Prostate gland (tissue), 2 donors: ENCODE data around the gene RBP3. TPM values are rescaled to one million over a fixed set of nuclear protein-coding genes. Genes with fewer than 3 reads are reported as not detected.

Experiments used
- DNase-seq: peaks from one replicate; pipeline ENCODE4 v3.0.0-alpha.2; 2019; ENCODE audit warnings: low spot score
- H3K27ac ChIP-seq, 2 donors: fragments of 200-600 bp; sonication (generic); 2 replicates each; pipeline ENCODE4 v1.5.1; 2017 to 2019
- H3K27me3 ChIP-seq: fragments of 200-600 bp; sonication (generic); replicated peaks from 2 replicates; pipeline ENCODE4 v1.5.1; 2019; ENCODE audit not compliant: insufficient read depth
- H3K36me3 ChIP-seq, 2 donors: fragments of 200-600 bp; sonication (generic); 1 replicate in 1 of 2; 2 replicates in 1 of 2; pipeline versions ENCODE4 v1.5.1 to v1.8.1; 2017 to 2019
- H3K4me1 ChIP-seq: fragments of 200-600 bp; sonication (generic); replicated peaks from 2 replicates; pipeline ENCODE4 v1.5.1; 2019
- H3K4me3 ChIP-seq, 2 donors: fragments of 200-600 bp; sonication (generic); 2 replicates each; pipeline ENCODE4 v1.5.1; 2017 to 2019
- H3K9me3 ChIP-seq: fragments of 200-600 bp; sonication (generic); 2 replicates; pipeline ENCODE4 v1.5.1; 2017
- CTCF ChIP-seq, 4 experiments: fragments of 200-600 bp in 2 of 4; fragments of 450-650 bp in 2 of 4; sonication (generic) in 2 of 4; IDR thresholded peaks; 1 replicate in 3 of 4; 2 replicates in 1 of 4; pipeline ENCODE4 v1.5.1; 2016 to 2019; ENCODE audit warnings: antibody characterized with exemption in 4 of 4, mild to moderate bottlenecking in 2 of 4, moderate library complexity in 2 of 4
- POLR2A ChIP-seq: fragments of 450-650 bp; IDR thresholded peaks from one replicate; pipeline ENCODE4 v1.6.1; 2016; ENCODE audit warnings: antibody characterized with exemption, mild to moderate bottlenecking
- POLR2AphosphoS5 ChIP-seq: sonication (generic); formaldehyde crosslinking; IDR thresholded peaks from one replicate; pipeline ENCODE4 v1.6.1; 2017; ENCODE audit warnings: antibody characterized with exemption
- WGBS: methylation state at CpG from one replicate; pipeline ENCODE4 v1.1.5; 2018; 5-methylcytosine and 5-hydroxymethylcytosine counted together
- intact Hi-C: fragments of 100-400 bp; cut with DNase I; formaldehyde crosslinking; loops from one replicate; pipeline ENCODE4 v1.14.2; 2022
- total RNA-seq, 2 donors: library from RNA; depleted of rRNA; stranded (reverse); fragments of >200 nt; gene quantifications; one replicate each; pipeline ENCODE4 v1.1.0, GENCODE V29; 2016

Gene RBP3
- total RNA-seq, 2 donors from 2014 or later, result not detected

DNA sequence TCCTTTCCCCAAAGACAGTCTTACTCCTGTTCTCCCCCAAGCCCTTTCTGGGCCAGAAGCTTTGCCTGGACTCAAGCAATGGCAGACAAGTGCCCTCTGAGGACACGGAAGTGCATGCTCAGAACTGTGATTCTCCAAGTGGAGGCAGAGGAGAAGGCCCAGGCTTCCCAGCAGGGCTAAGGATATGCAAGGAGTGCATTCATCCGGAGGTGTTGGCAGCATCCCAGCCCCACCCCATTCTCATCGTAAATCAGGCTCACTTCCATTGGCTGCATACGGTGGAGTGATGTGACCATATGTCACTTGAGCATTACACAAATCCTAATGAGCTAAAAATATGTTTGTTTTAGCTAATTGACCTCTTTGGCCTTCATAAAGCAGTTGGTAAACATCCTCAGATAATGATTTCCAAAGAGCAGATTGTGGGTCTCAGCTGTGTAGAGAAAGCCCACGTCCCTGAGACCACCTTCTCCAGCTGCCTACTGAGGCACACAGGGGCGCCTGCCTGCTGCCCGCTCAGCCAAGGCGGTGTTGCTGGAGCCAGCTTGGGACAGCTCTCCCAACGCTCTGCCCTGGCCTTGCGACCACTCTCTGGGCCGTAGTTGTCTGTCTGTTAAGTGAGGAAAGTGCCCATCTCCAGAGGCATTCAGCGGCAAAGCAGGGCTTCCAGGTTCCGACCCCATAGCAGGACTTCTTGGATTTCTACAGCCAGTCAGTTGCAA is 1.4 kb upstream of the RBP3 start:
- no peak overlapping the region for H3K4me3 ChIP-seq
- H3K4me1 ChIP-seq, result no peaks in the 10 kb centered on the region
- no peak for DNase-seq
- no peak overlapping the region for H3K27ac ChIP-seq
- TF ChIP-seq CTCF (IDR thresholded peaks at IDR 0.05) (no peak), POLR2A (no peak), POLR2AphosphoS5 (no peak)
- intact Hi-C loops, result no loop called here
- no peaks in the 10 kb centered on the region for H3K27me3 ChIP-seq
- no peaks in the 10 kb centered on the region for H3K9me3 ChIP-seq
- no peaks in the 10 kb centered on the region for H3K36me3 ChIP-seq
- 74% methylated on average over 13 of the region's 13 CpGs for WGBS

GRCh38 chr10:47347303-47347675 is 874 bp upstream of the RBP3 start:
- Histone ChIP-seq H3K27ac (no peak overlapping the region), H3K27me3 (no peaks in the 10 kb centered on the region), H3K36me3 (no peaks in the 10 kb centered on the region), H3K4me1 (no peaks in the 10 kb centered on the region), H3K4me3 (no peak overlapping the region), H3K9me3 (no peaks in the 10 kb centered on the region)
- no peak for DNase-seq
- intact Hi-C loops, result no loop called here
- WGBS, result 70% methylated on average over 4 of the region's 4 CpGs
- no peak for TF ChIP-seq POLR2A
- no peak for TF ChIP-seq CTCF (IDR thresholded peaks at IDR 0.05)
- TF ChIP-seq POLR2AphosphoS5, result no peak

DNA sequence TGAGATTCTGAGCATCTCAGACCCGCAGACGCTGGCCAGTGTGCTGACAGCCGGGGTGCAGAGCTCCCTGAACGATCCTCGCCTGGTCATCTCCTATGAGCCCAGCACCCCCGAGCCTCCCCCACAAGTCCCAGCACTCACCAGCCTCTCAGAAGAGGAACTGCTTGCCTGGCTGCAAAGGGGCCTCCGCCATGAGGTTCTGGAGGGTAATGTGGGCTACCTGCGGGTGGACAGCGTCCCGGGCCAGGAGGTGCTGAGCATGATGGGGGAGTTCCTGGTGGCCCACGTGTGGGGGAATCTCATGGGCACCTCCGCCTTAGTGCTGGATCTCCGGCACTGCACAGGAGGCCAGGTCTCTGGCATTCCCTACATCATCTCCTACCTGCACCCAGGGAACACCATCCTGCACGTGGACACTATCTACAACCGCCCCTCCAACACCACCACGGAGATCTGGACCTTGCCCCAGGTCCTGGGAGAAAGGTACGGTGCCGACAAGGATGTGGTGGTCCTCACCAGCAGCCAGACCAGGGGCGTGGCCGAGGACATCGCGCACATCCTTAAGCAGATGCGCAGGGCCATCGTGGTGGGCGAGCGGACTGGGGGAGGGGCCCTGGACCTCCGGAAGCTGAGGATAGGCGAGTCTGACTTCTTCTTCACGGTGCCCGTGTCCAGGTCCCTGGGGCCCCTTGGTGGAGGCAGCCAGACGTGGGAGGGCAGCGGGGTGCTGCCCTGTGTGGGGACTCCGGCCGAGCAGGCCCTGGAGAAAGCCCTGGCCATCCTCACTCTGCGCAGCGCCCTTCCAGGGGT is 703 bp downstream of the RBP3 start:
- 91% methylated on average over 33 of the region's 36 CpGs for WGBS
- intact Hi-C loops, result no loop called here
- DNase-seq, result no peak

DNA sequence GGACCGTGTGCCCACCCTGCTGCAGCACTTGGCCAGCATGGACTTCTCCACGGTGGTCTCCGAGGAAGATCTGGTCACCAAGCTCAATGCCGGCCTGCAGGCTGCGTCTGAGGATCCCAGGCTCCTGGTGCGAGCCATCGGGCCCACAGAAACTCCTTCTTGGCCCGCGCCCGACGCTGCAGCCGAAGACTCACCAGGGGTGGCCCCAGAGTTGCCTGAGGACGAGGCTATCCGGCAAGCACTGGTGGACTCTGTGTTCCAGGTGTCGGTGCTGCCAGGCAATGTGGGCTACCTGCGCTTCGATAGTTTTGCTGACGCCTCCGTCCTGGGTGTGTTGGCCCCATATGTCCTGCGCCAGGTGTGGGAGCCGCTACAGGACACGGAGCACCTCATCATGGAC is 1.4 kb downstream of the RBP3 start:
- DNase-seq, result no peak
- Histone ChIP-seq H3K36me3 (no peaks in the 10 kb centered on the region), H3K9me3 (no peaks in the 10 kb centered on the region), H3K4me3 (no peak overlapping the region), H3K4me1 (no peaks in the 10 kb centered on the region), H3K27me3 (no peaks in the 10 kb centered on the region), H3K27ac (no peak overlapping the region)
- intact Hi-C loops, result no loop called here
- 90% methylated on average over 9 of the region's 22 CpGs for WGBS
- TF ChIP-seq CTCF (IDR thresholded peaks at IDR 0.05) (no peak), POLR2A (no peak), POLR2AphosphoS5 (no peak)

More for the DNA sequence above, 703 bp downstream of the RBP3 start:
- Histone ChIP-seq H3K9me3 (no peaks in the 10 kb centered on the region), H3K27me3 (no peaks in the 10 kb centered on the region), H3K4me1 (no peaks in the 10 kb centered on the region), H3K4me3 (no peak overlapping the region), H3K27ac (no peak overlapping the region), H3K36me3 (no peaks in the 10 kb centered on the region)
- TF ChIP-seq CTCF (IDR thresholded peaks at IDR 0.05), result no peak
- TF ChIP-seq POLR2A, result no peak
- TF ChIP-seq POLR2AphosphoS5, result no peak
